GM21360 (cell line): ENCODE measurements around the gene MAPK9.

Experiments
- ATAC-seq: cut with Tn5 transposase; IDR thresholded peaks from one replicate; pipeline ENCODE4 v1.9.1; 2021; ENCODE audit warnings: mild to moderate bottlenecking, moderate library complexity; ENCODE audit not compliant: unreplicated experiment

The MAPK9 gene

DNA sequence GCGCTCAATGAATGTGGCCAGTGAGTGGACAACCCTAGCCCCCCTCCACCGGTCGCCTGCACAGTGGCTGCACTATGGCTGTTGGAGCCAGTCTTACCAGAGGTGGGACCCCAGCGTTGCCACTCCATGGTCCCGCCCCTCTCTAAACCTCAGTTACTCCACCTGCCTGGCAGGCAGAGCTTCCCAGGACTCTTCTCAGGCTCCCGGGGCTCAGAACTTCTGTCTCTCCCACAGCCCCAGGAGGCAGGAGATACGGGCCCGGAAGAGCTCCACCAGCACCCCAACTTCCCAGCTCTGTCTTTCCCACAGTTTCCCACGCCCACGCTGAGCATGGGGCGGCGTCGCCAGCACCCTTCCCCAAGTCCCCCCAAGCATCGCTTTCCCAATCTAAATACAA is 83.8 kb downstream of the MAPK9 start:
- ATAC-seq, result no peak

DNA sequence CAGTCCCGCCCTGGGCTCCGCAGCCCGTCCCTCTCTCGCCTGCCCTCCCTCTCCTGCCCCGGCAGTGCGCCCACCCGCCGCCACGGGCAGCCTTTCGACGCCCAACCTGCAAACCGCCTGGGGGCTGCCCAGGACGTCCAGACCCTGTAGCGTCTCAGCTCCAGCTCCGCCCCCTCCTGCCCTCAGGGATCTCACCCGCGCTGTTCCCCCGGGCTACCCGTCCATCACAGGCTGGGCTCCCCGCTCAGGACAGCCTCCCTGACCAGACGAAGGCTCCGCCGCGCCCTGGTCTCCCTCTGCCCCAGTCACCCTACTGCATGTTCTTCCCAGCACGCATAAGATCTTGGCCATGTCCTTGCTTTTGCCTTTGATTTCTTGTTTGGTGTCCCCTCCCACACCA is 84.3 kb downstream of the MAPK9 start:
- ATAC-seq, result no peak

DNA sequence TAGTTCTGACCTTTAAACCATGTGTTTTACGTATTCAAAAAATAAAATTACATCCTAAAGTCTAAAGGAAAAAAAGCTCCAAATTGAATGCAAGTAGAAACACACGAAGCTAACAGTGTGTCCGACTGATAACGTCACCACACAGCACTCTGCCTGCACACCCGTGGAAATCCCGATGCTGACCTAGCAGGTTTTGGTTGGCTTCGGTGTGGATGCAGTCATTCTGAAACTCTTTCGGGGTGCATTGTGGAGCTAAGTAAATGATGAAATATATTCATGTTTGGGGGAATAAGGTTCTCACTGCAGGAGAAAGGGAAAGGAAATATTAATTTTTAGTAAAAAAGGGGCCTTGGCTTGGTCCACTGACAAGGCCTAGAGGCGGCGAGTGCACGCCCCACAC is 84.9 kb downstream of the MAPK9 start:
- ATAC-seq, result no peak

DNA sequence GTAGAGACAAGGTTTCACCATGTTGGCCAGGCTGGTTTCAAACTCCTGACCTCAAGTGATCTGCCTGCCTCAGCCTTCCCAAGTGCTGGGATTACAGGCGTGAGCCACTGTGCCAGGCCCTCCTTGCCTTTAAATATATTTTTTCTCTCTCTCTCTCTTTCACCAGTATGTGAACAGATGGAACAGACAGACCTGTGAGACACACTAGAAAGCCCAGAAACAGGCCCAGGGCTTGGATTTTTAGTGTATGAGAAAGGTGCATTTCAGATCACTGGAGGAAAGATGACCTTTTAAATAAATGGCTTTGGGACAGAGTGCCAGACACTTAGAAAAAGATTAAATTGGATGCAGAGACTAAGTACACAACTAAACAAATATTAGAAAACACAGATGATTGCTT is 86.0 kb downstream of the MAPK9 start:
- no peak for ATAC-seq

DNA sequence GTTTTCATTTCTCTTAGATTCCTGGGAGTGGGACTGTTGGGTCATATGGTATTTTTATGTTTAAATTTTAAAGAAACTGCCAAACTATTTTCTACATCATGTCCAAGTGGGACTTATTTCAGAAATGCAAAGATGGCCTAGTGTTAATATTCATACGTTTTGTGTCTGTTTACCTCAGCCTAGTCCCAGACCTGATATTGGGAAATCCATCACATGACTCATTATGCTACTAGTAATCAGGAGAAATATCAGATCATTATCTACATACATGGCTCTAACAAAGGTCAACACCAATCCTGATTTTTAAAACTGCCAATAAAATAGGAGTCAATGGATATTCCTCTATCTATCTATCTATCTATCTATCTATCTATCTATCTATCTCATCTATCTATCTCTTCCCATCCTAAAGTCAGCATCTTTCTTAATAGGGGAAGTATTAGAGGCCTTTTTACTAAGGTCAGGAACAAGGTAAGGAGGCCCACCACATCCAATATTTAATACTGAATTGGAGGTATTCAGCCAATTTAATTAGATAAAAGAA is 87.5 kb downstream of the MAPK9 start:
- ATAC-seq, result no peak

DNA sequence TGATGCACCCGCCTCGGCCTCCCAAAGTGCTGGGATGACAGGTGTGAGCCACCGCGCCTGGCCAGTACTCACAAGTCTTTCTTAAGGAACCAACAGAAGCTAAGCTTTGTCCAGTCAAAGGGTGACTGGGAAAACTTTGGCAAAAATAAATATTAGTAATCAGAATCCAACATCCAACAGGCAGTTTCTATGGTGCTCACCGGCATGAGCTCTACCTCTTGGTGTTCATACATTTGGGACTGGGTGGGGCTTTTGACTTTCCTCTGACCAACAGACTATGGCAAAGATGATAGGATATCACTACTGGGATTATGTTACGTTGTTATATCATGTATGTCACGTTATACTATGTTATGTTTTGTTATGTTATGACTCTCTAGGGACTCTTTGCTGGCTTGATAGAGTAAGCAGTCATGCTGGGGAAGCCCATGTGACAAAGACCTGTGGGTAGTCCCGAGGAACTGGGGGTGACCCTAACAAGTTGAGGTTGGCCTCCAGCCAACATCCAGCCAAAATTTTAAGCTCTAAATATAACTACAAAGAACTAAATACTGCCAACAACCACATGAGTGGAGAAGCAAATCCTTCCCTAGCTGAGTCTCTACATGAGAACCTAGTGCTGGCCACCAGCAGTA is 88.8 kb downstream of the MAPK9 start:
- no peak for ATAC-seq

DNA sequence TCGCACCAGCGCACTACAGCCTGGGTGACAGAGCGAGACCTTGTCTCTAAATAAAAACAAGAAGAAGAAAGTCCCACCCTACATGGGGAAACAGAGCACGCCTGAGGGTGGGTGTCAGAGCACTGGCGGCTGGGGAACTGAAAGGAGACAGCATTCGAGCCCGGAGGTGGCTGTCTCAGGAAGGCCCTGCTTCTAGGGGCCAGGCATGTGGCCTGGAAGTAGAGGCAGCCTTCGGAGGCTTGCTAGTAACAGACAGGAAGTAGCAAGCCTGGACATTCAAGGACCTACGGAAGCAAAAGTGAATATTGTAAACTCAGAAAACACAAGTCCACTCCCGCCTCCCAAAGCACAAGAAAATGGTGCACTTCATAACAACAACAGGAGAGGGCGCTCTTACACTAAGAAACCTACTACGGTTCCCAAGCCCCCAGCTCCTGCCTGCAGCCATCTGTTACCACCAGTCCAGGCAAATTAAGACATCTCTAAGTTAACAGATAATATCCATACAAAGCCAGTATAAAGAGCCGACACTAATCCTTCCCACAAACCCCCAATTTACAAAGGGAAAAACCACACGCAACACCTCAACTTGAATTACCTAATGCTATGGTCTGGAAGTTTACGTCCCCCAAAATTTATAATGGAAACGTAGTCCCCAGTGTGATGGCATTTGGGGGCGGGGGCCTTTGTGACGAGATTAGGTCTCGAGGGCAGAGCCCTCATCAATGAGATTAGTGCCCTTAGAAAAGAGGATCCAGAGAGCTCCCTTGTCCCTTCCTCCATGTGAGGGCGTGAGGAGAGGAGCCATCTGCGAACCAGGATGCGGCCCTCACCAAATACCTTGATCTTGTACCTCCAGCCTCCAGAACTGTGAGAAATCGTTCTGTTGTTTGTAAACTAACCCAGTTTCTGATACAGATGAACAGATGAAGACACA is 90.6 kb downstream of the MAPK9 start:
- no peak for ATAC-seq

DNA sequence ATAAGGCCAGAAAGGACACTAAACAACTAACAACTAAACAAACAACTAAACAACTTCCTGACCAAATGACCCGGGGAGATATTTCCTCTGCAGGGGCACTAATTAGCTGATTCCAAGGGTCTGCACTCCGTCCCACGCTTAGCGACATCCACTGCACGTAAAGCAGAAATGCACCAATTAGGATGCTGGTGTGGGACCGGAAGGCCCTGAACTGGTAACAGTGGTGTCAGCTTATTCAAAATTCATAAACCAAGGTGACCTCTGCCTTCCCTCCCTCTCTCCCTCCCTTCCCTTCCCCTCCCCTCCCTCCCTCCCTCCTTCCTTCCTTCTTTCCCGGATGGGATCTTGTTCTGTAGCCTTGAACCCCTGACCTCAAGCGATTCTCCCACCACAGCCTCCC is 92.5 kb downstream of the MAPK9 start:
- ATAC-seq, result no peak

DNA sequence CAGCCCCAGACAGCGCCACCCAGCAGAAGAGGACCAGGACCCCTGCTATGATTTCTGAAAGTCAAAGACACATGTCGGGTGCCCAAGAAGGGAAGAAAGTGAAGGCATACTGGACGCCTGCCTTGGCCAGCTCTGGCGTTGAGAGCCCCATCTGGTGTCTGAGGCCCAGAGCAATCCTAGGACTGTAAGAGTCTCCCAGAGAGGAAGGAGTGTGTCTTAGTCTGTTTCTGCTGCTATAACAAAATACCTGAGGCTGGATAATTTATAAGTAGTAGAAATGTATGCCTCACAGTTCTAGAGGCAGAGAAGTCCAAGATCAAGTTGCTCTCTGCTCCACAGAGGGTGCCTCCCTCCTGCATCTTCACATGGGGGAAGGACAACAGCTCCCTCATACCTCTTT is 93.7 kb downstream of the MAPK9 start:
- no peak for ATAC-seq

DNA sequence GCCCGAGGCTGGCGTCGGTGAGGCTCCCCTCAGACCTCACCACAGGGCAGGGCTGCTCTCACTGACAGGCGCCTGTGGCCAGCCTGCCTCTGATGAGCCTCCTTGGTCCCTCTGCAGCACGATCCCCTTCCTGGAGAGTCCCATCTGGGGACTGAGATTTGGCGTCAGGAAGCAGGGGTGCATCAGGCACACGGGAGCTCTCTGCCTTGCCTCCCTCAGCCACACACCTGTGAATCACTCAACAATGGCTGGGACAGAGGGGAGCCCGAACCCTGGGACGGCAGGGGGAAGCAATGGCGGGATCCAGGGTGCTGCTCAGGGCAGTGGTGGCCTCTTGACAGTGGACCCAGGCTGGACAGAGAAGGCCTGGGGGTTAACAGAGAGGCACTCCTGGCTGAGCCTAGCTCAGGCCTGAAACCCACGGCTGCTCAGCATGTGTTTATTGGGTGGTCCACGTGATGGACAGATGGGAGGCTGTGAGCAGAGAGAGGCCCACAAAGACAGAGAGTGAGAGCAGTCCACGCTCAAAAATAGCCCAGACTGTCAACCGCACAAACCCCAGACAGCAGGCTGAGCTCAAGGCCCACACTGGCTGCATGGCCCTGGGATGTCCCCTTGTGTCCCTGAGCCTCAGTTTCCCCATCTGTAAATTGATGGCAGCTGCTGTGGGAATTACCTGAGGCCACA is 94.7 kb downstream of the MAPK9 start:
- no peak for ATAC-seq

DNA sequence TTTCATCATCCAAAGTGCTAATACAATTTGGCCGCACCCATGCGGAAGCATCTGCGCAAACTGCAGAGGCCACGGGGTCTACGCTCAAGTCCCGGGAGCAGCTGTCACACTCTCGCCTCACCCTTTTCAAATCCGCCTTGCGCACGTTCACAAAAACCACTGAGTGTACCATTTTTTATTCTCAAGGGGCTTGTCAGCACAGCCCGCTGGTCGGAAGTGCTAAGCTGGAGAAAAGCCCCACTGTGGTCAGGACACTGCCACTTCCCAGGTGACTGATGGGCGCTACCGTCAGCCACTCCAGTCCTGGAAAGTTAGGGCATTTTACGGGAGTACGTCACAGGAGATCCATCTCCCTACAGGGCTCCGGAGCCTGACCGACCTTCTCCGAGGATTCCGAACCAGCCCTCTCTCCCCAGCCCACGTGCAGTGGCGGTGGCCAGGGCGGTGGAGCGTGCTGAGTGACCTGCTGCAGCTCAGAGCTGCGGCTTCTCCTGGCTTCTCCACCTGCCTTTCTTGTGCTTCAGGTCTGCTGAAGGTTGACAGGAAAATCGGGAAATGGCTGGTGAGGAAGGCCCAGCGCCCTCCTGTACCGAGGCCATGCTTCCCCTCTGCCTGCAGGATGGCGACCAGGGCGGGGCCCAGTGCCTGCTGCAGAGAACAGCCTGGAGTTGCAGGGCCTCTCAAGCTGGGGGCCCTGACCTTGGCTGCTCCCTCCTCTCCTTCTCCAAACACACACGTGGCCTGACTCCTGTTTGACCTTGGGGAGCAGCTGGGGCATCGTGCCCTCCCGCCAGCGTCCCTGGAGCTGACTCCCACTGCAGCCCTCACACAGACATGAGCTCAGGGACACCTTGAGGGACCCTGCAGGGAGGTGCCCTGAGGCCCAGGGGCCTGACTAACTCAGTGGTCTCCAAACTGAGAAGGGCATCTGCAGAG is 97.2 kb downstream of the MAPK9 start:
- ATAC-seq, result no peak

DNA sequence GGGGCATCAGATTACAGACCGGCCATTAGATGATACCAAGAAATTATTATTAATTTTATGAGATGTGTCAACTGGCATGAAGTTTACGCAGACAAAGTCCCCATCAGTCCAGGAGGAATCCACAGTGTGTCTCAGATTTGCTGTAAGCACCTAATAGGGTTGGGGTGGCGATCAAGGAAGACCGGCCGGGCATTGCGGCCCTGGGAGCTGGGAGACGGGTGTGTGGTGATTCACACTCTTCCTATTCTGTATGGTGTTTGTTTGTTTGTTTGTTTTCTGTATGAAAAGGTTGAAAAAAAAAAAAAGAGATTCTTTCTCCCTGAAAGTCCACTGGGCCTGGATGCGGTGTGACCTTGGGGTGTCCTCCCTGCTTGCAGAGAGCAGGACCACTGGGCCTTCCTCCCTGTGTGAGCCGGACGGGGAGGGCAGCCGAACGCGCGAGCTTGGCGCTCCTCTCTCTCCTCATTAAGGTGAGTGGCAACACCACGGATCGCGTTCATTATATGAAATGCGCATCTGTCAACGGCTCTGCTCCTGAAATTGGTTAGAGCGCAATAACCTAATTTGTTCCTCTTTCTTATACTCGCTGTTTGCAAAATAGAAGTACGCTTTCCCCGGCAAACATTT is 98.0 kb downstream of the MAPK9 start:
- ATAC-seq, result no peak

DNA sequence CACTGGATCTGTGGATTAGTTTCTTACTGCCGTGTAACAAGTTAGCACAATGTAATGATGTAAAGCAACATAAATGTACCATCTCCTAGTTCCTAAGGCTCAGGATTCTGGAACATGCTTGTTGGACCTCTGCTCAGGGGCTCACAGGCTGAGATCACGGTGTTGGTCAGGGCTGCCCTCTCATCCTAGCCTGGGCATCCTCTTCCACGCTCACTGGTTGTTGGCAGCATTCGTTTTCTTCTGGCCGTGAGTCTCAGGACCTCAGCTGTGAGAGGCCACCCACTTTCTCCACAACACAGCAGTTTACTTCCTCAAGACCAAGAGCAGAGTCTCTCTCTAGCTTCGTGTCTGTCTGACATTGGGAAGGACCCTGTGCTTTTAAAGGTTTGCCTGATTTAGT is 100.2 kb downstream of the MAPK9 start:
- no peak for ATAC-seq

DNA sequence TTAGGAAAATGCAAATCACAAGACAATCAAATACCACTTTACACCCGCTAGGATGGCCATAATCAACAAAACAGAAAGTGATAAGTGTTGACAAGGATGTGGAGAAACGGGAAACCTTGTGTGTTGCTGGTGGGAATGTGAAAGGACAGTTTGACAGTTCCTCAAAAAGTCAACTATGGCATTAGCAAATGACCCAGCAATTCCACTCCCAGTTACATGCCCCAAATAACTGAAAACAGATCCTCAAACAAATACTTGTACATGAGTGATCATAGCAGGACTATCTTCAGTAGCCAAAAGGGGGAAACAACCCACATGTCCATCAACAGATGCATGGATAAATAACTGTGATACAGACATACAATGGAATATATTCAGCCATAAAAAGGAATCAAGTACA is 104.1 kb downstream of the MAPK9 start:
- ATAC-seq, result no peak
